GM10266 (cell line): ENCODE results near the gene PADI4.

Experiments
- DNase-seq: peaks from one replicate; pipeline ENCODE4 v3.0.0; 2012; ENCODE audit errors: extremely low spot score
- TF ChIP-seq, protein P1 (sequence below): IDR thresholded peaks from 2 replicates; pipeline ENCODE4 v1.5.1; 2012; ENCODE audit warnings: mild to moderate bottlenecking, low read depth; ENCODE audit not compliant: control insufficient read depth, insufficient read depth; ENCODE audit errors: missing control alignments

Gene PADI4

DNA sequence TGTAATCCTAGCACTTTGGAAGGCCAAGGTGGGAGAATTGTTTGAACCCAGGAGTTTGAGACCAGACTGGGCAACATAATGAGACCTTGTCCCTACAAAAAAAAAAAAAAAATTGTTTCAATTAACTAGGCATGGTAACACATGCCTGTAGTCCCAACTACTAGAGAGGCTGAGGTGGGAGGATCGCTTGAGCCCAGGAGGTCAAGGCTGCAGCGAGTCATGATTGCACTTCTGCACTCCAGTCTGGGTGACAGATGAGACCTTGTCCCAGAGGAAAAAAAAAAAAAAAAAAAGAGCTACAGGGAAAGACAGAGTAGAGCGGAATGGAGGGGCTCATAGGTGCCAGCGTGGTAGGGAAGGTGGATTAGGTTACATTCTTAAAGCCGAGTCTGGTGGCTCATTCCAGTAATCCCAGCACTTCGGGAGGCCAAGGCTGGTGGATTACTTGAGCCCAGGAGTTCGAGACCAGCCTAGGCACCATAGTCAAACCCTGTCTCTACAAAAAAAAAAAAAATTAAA is 43.0 kb downstream of the PADI4 start:
- TF ChIP-seq, protein P1, sequence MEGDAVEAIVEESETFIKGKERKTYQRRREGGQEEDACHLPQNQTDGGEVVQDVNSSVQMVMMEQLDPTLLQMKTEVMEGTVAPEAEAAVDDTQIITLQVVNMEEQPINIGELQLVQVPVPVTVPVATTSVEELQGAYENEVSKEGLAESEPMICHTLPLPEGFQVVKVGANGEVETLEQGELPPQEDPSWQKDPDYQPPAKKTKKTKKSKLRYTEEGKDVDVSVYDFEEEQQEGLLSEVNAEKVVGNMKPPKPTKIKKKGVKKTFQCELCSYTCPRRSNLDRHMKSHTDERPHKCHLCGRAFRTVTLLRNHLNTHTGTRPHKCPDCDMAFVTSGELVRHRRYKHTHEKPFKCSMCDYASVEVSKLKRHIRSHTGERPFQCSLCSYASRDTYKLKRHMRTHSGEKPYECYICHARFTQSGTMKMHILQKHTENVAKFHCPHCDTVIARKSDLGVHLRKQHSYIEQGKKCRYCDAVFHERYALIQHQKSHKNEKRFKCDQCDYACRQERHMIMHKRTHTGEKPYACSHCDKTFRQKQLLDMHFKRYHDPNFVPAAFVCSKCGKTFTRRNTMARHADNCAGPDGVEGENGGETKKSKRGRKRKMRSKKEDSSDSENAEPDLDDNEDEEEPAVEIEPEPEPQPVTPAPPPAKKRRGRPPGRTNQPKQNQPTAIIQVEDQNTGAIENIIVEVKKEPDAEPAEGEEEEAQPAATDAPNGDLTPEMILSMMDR: no peak
- no peak for DNase-seq

DNA sequence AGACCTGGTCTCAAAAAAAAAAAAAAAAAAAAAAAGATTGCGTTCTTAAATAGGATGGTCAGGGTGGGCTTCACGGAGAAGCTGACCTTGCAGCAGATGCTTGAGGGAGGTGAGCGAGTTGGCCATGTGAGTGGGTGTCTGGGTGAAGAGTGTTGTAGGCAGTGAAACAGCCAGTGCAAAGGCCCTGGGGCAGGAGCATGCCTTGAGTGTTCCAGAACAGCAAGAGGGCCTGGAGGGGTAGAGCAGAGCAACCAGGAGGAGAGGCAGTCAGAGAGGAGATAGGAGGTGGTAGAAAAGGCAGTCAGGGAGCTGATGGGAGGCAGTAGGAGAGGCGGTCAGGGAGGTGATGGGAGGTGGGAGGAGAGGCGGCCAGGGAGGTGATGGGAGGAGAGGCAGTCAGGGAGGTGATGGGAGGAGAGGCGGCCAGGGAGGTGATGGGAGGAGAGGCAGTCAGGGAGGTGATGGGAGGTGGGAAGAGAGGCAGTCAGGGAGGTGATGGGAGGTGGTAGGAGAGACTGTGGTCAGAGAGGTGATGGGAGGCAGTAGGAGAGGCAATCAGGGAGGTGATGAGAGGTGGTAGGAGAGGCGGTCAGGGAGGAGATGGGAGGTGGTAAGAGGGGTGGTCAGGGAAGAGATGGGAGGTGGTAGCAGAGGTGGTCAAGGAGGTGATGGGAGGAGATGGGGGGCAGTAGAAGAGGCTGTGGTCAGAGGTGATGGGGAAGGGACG is 43.8 kb downstream of the PADI4 start:
- no peak for DNase-seq
- TF ChIP-seq, protein P1: no peak

GRCh38 chr1:17352419-17352909 is 44.5 kb downstream of the PADI4 start:
- no peak for DNase-seq
- TF ChIP-seq, protein P1: no peak

GRCh38 chr1:17355898-17356297 is 47.9 kb downstream of the PADI4 start:
- TF ChIP-seq, protein P1: no peak
- no peak for DNase-seq

DNA sequence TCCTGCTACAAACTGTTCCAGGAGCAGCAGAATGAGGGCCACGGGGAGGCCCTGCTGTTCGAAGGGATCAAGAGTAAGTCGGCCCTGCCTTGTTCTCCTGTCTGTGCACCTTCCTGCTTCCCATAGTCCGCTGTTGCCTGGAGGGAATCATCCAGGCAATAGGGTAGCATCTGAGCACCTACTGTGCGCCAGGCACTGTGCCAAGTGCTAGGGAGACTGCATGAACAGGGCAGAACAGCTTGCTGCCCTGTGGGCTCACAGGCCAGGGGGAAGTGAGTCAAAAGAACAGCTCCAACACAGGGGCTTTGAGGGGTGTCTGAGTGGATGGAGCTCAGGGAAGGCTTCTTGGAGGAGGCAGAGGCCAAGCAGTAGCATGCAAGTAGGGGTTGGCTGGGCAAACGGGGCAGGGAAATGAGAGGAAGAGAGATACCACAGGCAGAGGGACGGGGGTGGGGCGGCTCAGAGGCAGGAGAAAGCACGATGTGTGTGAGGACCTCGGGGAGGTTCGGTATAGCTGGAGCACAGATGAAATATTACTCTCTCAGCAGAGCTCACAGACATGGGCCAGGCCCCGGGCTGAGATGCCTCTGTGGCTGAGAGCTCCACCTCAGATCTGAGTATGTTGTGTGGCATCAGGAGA is 48.5 kb downstream of the PADI4 start:
- TF ChIP-seq, protein P1: no peak

GRCh38 chr1:17358557-17358956 is 50.6 kb downstream of the PADI4 start:
- TF ChIP-seq, protein P1: no peak
- DNase-seq: no peak

More for the DNA sequence above, 48.5 kb downstream of the PADI4 start:
- DNase-seq: no peak

GRCh38 chr1:17359031-17359430 is 51.0 kb downstream of the PADI4 start:
- TF ChIP-seq, protein P1: no peak
- DNase-seq: no peak
